Inflammatory macrophage treated with lipopolysaccharide for 4 hours (primary cell): ENCODE measurements around the gene STRN3.
A peak's percentile ranks its signal among the peaks of the same experiment; 100 is the strongest.
"Not testable (repeated sequence)": the region's sequence is repeated elsewhere in the genome, so short reads cannot be mapped to it uniquely, and the experiment has no call there.

ENCODE experiments used
- DNase-seq: peaks from one replicate; pipeline ENCODE4 v3.0.0-alpha.2; 2020

The STRN3 gene

DNA sequence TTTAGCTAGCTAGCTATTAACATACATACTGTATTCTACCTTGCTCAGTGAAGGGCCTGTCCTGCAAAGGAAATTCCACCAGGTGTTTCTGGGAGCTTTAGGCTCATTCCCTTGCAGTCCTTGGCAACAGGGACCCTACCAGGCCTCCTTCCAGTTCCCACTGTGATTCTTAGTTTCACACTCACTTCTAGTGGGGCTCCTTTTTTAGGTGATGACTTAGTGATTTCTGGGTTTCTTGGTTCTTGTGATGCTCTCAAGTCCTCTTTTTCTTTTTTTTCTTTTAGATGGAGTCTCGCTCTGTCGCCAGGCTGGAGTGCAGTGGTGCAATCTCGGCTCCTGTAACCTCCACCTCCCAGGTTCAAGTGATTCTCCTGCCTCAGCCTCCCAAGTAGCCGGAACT is 10.4 kb upstream of the STRN3 start:
- DNase-seq: no peak

DNA sequence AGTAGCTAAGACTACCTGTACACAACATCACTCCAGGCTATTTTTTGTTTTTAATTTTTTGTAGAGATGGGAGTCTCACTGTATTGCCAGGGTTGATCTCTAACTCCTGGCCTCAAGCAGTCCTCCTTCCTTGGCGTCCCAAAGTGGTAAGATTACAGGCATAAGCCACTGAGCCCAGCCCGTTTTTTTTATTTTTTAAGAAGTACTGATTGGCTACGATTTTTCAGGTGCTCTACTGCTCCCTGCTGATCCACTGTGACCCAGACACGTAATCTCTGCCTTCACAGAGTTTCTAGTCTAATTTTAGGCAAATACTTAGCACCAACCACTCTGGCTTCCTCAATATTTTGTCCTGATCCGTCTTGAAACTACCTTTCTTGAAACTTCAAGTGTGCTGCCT is 4.3 kb upstream of the STRN3 start:
- DNase-seq: no peak

DNA sequence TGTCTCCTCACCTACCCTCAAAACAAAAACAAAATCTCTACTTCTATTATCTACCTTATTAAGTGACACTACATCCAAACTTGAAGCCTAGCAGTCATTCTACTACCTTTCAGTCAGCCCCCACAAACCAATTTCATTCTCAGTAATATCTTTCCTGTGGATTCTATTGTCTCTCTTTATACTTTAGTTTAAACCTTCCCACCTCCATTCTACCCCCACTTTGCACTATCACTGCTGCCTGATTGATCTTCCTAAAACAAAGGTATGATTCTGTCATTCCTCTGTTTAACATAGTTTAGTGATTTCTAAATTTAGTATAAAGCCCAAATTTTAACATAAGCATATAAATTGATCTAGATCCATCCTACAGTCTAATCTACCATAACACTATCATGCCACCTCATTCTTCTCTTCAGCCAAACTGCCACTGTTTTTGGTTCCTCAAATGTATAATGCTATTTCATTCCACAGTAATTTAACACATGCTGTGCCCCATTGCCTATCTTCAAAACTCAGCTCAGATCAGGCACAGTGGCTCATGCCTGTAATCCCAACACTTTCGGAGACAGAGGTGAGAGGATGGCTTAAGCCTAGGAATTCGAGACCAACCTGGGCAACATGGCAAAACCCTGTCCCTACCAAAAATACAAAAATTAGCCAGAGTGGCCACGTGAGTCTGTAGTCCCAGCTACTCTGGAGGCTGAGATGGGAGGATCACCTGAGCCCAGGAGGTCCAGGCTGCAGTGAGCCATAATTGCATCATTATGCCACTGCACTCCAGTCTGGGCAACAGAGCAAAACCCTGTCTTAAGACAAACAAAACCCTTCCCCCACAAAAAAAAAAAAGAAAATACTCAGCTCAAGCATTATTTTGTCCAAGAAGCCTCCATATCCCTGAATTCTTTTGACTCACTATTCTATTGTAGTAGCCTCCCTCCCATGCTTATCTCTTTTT is 3.1 kb upstream of the STRN3 start:
- DNase-seq: no peak

GRCh38 chr14:31027847-31028246 is 1.7 kb upstream of the STRN3 start:
- DNase-seq: peak; percentile 47

- peak; percentile 96 for DNase-seq
Measured at GRCh38 chr14:31026450-31027235, 464 bp upstream of the STRN3 start.

GRCh38 chr14:31025367-31026076 is 657 bp downstream of the STRN3 start, which contains the start of gene AP4S1:
Gene AP4S1, plus strand, starts transcription at chr14:31025649. Its CDS starts 40,548 bp downstream, at chr14:31066197.
- peak; percentile 33 for DNase-seq

- no peak for DNase-seq
Measured at GRCh38 chr14:31024577-31025366, 1.4 kb downstream of the STRN3 start.

DNA sequence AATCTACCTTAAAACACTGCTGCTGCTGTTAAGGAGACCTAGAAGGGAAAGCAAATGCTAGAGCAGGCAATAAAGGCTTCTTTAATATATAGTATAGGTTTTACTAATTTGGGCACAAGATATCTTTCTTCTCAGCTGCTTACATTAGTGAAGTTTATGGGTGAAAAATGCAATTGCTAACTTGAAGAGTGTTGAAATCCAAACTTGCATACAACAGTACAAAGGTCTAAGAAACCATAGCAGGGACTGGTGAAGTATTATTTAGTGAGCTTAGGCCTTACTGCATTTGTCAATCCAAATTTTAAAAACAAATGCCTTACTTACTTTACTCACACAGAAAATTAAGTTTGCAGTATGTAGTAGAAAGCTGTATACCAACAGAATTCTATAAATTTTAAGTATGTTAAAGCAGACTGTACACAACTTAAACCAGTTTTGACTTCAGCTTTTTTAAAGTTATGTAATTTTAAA is 2.1 kb downstream of the STRN3 start:
- peak; percentile 15 for DNase-seq

GRCh38 chr14:31022386-31022785 is 3.8 kb downstream of the STRN3 start:
- no peak for DNase-seq

- DNase-seq: no peak
Measured at GRCh38 chr14:31021576-31021949, 4.6 kb downstream of the STRN3 start.

DNA sequence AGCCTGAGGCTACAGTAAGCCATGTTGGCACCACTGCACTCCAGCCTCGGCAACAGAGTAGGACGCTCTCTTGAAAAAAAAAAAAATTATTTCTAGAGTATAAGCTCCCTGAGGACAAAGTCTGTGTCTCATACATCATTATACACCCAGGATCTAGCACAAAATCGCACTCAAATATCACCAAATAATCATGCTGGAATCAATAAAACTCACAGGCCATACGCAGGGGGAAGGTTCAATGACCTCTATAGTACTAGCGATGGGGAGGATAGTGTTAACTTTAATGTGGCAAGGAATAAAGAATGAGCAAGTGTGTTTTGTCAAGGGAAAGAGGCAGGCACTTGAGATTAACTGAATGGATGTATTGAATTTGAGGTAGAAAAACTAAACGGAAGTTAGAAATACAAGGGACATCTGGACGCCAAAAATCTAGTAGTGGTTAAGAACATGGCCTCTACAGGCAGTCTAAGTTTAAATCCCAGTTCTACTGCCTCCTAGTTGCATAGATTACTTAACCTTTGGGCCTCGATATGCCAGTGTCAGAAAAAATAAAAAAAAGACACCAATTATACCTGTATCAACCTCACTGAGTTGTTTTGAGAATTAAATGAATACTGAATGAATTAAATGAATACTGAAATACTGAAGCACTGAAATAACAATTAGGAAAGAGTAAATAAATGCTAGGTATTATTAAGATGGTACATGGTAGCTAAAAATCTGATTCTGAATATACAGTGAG is 5.2 kb downstream of the STRN3 start:
- DNase-seq: no peak

DNA sequence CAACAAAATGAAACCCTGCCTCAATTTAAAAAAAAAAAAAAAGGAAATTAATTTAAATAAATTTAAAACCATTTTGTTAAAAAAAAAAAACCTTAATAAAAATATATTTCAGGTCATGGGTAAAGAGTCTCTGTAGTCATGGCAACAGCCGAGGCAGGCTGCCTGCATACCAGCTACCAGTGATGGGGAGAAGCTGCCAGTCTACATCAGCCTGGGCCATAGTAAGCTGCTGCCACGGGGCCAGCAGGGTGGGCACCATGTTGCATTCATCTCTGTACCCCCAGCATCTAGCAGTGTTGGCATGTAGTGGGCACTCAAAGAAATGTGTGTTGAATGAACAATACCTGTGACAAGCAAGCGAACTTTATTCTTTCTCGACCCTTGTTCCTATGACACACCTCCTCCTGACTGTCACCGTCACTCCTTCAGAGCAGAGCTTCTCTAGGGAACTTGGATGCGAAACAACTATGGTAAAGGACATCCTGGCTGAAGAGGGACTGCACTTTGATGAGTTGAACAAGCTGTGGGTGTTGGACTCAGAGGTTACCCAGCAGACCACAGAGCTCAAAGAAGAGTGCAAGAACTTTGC is 8.0 kb downstream of the STRN3 start:
- no peak for DNase-seq

DNA sequence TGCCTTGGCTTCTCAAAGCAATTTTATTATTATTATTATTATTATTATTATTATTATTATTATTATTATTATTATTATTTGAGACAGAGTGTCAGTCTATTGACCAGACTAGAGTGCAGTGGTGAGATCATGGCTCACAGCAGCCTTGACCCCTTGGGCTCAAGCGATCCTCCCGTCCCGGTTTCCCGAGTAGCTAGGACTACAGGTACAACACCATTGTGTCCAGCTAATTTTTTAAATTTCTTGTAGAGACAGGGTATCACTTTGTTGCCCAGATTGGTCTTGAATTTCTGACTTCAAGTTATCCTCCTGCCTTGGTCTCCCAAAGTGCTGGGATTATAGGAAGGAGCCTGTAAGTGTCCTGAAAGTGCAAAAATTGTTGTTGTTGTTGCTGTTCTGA is 12.3 kb downstream of the STRN3 start:
- DNase-seq: no peak

GRCh38 chr14:31010935-31011334 is 15.2 kb downstream of the STRN3 start:
- DNase-seq: no peak

DNA sequence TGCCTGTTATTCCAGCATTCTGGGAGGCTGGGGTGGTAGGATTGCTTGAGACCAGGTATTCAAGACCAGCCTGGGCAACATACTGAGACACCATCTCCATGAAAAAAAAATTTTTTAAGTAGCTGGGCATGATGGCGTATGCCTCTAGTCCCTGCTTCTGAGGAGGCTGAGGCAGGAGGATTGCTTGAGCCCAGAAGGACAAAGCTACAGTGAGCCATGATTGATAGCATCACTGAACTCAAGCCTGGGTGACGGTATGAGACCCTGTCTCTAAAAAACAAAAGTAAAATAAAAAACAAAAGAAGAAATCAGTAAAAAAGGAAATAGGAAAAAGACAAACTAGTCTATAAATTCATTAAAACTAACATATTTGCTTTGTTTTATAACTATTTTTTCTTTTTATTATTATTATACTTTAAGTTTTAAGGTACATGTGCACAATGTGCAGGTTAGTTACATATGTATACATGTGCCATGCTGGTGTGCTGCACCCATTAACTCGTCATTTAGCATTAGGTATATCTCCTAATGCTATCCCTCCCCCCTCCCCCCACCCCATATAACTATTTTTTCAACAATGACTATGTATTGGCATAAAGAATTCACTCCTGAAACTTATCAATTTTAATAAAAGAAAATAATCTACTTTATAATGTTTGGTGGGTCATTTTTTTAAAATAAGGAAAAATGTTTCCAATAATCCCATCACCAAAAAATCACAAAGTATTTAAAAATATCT is 16.2 kb downstream of the STRN3 start:
- no peak for DNase-seq

GRCh38 chr14:31006703-31007102 is 19.5 kb downstream of the STRN3 start:
- DNase-seq: no peak

DNA sequence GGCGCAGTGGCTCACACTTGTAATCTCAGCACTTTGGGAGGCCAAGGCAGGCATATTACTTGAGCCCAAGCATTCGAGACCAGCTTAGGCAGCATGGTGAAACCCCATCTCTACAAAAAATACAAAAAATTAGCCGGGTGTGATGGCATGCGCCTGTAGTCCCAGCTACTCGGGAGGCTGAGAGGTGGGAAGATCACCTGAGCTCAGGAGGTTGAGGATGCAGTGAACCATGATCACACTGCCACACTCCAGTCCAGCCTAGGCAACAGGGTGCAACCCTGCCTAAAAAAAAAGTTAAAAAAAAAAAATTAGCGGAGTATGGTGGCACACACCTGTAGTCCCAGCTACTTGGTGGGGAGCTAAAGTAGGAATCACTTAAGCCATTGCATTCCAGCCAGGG is 22.2 kb downstream of the STRN3 start:
- DNase-seq: not testable (repeated sequence)

DNA sequence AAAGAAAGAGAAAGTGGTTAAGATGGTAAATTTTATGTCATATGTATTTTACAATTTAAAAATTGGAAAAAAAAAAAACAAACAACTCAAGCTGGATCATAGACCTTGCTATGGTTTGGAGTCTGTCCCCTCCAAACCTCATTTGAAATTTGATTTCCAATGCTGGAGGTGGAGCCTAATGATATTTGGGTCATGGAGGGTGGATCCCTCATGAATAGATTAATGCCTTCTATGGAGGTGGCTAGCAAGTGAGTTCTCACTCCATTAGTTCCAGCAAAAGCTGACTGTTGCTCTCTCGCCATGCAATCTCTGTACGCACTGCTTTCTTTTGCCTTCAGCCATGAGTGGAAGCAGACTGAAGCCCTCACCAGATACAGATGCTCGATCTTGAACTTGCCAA is 22.9 kb downstream of the STRN3 start:
- no peak for DNase-seq

DNA sequence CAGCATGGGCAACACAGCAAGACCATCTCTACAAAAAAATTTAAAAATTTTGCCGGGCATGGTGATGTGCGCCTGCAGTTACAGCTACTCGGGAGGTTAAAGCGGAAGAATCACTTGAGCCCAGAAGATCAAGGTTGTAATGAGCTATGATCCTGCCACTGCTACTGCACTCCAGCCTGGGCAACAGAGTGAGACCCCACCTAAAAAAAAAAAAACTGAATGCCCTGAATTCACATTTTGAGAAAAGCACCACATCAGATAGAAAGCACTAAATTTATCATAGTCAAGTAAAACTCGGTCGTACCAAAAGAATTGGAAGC is 24.9 kb downstream of the STRN3 start:
- DNase-seq: no peak

- DNase-seq: no peak
Measured at GRCh38 chr14:31000629-31001338, 25.4 kb downstream of the STRN3 start.
